Suprapubic skin (tissue), 4 donors: ENCODE data around the gene RANBP1.

Source experiments
- CTCF ChIP-seq, 2 donors: fragments of 200-600 bp in 1 of 2; fragments of 450-650 bp in 1 of 2; sonication (generic) in 1 of 2; IDR thresholded peaks; one replicate each; pipeline ENCODE4 v1.5.1; 2016 to 2019; ENCODE audit warnings: antibody characterized with exemption in 2 of 2, mild to moderate bottlenecking in 1 of 2, moderate library complexity in 1 of 2
- EP300 ChIP-seq: sonication (generic); formaldehyde crosslinking; IDR thresholded peaks from one replicate; pipeline ENCODE4 v1.6.1; 2017; ENCODE audit warnings: antibody characterized with exemption
- POLR2A ChIP-seq, 2 donors: fragments of 450-650 bp; IDR thresholded peaks; one replicate each; pipeline ENCODE4 v1.6.1; 2017; ENCODE audit warnings: antibody characterized with exemption in 2 of 2, mild to moderate bottlenecking in 2 of 2, moderate library complexity in 2 of 2
- POLR2AphosphoS5 ChIP-seq, 3 donors: sonication (generic); formaldehyde crosslinking; IDR thresholded peaks; one replicate each; pipeline ENCODE4 v1.6.1; 2017; ENCODE audit warnings: antibody characterized with exemption in 3 of 3

- TF ChIP-seq CTCF (IDR thresholded peaks at IDR 0.05), result peak in 1 of 2 donors; percentile 22
- TF ChIP-seq POLR2A (IDR thresholded peaks at IDR 0.05), result no peak
- no peak for TF ChIP-seq POLR2AphosphoS5 (IDR thresholded peaks at IDR 0.05)
- no peak for TF ChIP-seq EP300
Measured at GRCh38 chr22:20084547-20085413, 31.1 kb upstream of the RANBP1 start.
